Embryonic facial prominence (tissue), 1 donor: ENCODE measurements around the gene RPH3AL.

Experiments used
- DNase-seq: peaks from one replicate; pipeline ENCODE4 v3.0.0-alpha.2; 2016; ENCODE audit errors: extremely low spot score

The RPH3AL gene

DNA sequence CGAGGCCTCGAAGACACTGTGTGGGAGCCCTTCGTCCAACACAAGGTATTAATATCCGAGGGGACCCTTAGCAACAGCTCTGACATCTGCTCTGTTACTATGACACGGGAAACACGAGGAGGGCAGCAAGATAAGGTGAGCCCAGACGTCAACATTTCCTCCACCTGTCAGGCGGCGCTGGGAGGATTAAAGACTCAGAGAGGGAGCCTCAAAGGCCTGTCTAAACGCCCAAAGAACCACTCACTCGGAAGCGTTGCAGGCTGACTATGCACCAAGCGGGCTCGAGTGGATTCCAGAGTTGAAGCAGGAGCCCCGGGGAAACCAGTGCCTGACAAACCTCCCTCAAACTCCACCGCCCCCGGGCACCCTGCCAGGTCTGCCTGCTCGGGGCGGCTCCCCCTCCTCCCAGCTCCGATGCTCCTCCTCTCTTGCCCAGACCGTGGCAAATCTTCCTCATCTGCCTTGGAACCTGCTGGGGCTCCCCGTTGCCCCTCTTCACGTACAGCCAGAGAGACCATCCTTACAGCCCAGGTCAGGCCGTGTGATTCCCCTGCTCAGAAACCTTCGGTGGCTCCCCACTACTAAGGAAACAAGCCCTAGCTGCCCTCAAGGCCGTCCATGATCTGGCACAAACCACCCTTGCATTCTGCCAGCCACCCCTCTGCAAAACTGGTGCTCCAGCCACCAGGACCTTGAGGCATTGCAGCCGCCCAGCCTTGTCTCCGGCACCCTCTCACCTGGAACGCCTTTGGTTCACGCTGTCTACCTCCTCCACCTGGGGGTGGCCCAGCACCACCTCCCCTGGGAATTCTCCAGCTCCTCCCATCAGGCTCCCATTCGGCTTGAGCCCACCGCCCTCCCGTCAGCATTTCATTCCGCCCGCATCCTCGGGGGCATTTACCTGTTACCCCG is 16.2 kb downstream of the RPH3AL start:
- no peak for DNase-seq

DNA sequence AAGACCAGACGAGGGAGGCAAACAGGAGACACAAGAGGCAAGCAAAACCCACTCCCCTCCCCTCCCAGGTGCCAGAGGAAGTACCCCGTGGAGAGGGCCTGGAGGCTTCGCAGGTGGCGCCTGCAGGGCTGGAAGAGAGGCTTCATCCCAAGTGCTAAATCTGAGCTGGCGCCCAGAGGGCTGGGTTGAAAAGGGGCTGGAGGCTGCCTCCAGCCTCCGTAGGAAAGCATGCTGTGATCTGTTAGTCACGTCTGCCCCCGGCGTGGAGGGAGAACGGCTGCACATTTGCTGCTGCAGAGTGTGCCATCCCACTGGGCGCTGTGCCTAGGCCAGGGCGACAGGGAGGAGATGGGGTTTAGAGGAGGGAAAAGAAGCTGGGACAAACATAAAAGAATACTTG is 16.9 kb downstream of the RPH3AL start:
- no peak for DNase-seq

DNA sequence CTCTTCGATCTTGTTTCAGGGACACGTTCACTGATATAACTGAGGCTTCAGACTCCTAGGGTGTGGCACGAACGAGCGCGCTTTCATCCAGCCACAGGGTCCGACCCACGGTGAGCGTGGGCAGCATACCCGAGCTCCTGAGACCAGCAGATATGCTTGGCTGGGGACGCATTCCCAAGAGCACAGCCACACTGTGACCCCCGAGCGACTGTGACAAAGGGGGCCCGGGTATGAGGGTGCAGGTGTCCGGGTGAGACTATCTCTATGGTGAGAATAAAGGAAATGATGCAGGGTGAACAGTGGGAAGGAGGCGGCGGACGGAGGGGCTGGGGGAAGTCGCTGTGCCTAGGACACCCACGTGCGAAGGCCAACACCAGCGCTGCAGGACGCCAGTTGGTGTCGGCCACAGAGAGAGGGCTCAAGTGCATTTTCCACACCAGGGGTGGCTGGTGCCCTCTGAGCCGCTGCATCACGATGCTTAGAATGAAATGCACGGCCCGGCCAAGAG is 17.6 kb downstream of the RPH3AL start:
- DNase-seq = no peak

DNA sequence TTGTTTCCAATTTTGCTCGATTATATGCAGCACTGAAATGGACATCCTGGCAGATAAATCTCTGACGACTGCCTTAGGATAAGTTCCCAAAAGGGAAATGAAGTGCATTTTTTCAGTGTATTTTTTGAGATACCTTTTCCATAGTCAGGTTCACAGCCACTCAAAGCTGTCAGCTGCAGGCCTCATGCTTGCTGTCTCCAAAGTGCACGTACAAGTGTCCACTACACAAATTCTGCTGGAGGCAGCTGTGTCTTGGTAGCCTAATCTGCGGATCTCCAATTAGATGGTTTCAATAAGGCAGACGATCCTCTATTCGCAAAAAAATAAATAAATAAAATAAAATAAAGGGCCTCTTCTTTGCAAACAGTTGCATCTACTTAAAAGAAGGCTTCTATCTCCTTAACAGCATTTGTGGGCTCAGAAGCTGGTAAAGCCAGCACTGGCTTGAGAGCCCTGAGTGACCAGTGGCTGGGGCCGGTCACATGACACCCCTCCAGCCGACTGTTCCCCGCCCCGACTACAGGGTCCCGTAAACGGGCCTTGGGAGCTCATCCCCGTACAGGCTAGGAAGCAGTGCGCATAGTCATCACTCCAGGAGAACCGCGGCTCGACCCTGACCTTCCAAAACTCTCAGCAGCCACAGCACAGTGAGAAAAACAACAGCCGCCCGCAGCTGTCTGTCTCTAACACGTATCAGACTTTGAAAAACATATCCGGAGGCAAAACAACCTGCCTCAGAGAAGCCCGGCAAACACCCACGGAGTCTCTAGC is 18.8 kb downstream of the RPH3AL start:
- no peak for DNase-seq

DNA sequence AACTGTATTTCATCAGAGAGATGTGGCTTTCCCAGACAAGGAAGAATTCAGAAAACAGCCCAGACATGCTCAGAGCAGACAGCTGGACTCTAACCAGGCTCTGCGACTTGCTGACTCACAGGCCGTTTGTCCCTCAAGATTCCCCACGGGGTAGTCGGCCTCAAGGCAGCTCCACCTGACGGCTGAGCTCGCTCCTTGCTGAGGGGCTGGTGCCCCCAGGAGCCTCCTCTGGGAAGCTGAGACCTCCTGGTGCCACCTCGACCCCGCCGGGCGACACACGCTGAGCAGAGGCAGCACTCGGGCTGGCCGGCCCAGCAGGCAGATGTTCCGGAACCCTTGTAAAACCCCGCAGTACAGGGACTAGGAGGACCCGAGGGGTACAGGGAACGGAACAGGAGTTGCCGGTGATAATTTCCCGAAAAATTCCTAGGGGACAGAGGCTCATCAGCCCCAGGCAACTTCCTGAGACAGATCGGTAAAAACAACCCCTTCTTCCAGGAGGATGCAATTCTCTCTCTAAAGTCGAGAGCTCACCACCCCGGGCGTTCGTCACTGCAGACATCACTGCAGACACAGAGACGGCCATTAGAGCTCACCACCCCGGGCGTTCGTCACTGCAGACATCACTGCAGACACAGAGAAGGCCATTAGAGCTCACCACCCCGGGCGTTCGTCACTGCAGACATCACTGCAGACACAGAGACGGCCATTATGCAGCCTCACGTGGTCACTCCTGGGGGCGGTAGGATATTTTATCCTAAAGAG is 19.9 kb downstream of the RPH3AL start:
- DNase-seq = no peak

DNA sequence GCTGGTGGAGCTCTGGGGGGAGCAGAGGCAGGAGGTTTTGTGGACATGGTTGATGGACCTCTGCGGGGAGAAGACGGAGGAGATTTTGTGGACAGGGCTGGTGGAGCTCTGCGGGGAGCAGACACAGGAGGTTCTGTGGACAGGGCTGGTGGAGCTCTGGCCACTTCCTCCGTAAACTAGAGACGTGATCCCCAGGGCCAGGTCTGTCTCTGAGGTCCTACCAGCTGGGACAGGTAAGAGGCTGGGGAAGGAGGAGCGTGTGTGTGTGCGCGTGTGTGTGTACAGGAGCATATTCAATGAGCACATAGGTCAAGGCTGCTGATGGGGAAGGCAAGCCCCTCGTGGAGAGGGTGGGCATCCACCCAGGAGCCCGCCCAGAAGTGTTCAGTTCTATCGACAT is 20.6 kb downstream of the RPH3AL start:
- no peak for DNase-seq

DNA sequence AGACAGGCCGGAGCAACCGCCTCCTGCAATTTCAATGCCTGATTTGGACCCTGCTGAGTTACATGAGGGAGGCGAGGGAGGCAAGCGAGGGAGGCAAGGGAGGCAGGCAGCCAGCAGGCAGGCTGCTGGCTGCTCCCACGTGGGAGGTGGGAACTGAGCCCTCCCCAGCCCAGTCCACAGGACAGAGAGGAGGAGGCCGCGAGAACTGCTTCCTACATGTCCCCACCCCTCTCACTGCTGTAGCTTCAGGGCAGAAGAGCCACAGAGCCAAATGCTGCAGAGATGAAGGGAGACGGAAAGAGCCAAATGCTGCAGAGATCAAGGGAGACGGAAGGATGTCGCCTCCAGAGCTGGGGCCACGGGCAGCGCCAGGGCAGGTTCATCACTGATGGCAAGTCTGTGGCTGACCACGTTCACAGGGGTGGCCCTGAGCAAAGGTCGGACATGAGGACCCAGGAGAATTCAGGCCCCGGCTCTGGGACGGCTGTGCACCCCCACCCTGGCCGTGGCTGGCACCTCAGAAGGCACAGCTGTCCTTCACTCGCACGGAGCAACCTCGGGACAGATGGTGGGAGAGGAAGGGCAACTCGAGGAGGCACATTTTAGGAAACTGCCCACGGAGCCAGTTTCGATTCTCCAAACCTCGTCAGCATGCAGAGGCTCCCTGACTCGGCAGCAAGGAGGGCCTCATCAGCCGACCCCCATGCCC is 21.5 kb downstream of the RPH3AL start:
- DNase-seq = no peak

DNA sequence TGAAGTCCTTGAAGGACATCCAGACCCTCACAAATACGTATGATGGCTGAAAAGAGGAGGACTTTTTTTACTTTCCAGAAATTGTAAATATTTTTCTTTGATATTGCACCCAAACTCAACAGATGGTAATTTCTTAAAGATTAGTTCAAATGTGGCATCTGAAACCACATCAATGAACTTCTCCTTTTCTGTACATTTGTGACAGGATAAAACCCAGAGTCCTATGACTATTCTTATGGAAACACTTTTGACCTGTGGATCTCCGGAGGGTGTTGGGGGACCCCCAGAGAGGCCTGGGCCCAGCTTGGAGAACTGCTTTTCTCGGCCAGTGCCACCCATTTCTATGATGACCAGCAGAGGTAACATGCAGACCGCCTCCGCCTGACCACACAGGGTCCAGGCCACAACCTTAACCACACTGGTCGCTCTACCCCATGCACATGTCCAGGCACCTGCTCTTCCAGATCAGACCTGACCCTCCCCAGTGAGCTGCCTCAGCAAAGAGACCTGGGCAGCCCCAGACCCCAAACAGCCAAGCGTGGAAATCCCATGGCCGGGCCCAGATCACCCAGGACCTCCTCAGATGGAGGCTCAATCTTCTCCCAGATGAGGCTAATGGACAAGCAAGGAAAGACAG is 22.7 kb downstream of the RPH3AL start:
- no peak for DNase-seq

DNA sequence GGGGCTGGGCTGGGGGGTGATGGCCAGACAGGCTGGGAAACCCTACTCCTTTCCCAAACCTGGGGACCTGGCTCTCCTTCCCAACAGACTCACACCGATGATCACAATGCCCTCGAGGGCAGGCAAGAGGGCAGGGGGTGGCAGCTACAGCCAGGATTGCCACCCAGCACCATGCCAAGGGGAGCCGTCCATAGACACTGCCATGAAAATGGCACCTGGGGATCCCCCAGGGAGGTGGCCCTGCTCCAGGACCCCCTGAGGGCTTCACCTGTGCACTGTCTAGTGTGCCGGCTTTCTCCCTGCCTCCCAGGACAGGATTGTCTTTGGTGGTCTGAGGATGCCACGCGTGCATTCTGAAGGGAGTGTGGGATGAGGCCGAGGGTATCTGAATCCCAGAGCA is 24.6 kb downstream of the RPH3AL start:
- DNase-seq = no peak

DNA sequence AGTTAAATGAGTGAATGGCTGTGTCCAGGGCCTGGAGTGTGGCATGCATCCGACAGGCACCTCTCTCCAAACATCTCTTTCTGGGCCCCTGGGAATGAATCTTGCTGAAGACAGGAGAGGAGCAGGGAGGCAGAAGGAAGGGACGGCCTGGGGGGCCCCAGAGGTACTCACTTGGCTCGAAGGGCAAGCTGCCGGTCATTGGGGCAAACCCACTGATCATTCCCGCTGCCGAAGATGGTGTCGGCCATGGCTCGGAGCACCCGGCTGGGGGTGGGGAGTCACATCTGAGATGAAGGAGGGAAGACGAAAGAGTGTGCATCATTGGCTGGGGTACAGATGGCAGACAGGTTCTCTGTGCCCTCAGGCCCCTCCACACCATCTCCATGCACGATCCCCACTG is 25.3 kb downstream of the RPH3AL start:
- DNase-seq = no peak

DNA sequence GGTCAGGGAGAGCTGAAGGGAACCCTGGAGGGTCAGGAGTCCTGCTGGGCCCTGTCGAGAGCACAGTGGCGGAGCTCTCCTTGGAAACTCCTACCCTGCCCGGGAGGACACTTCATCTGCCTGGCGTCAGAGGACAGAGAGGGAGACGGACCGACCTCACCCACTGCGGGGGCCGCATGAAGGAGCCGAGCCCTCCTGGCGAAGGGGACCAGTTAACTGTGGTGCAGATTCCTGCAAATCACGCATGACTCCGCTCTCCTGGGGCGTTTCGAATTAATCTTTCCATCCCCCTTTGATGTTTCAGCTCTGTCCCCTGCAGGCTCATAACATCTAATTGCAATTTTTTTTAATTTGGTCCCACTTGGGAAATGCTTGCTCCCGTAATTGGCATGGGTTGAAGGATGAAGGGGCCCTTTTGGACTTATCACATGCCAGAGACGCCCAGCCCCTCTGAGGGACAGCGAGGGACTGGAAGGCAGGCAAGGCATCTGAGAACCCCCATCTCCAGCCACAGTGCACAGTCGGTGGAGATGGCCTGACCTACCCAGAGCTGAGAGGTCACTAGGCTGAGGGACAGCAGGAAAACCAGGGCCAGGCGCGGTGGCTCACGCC is 26.5 kb downstream of the RPH3AL start:
- DNase-seq = no peak

DNA sequence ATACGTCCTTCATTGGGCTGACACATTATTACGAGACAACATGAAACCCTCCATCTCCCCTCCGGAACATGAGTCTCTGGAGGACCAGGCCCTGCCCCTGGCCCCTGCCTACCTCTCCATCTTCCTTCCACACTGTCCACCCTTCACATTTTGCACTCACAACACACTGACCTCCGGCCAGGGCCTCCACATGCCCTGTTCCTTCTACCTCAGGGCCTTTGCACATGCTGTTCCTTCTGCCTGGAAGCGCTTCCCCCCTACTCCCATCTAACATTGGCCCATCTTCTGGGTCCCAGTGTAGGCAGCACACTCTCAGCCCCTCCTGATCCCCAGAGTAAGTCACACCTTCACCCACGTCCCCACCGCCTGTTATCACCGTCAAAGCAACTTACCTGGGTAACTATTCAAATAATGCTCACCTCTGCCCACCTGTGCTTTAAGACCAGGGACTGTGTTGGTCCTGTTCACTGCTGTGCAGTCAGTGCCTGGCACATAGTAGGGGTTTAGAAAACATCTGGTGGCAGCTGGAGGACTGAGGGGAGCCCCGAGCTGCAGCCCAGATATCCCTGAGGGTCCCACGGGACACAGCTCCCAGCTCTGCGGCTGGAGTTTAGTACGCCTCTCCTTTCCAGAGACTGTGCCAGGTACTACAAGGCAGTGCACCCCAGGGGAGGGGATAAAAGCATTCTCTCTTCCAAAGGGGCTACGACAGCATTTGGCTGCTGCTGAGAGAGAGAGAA is 27.2 kb downstream of the RPH3AL start:
- DNase-seq = no peak

DNA sequence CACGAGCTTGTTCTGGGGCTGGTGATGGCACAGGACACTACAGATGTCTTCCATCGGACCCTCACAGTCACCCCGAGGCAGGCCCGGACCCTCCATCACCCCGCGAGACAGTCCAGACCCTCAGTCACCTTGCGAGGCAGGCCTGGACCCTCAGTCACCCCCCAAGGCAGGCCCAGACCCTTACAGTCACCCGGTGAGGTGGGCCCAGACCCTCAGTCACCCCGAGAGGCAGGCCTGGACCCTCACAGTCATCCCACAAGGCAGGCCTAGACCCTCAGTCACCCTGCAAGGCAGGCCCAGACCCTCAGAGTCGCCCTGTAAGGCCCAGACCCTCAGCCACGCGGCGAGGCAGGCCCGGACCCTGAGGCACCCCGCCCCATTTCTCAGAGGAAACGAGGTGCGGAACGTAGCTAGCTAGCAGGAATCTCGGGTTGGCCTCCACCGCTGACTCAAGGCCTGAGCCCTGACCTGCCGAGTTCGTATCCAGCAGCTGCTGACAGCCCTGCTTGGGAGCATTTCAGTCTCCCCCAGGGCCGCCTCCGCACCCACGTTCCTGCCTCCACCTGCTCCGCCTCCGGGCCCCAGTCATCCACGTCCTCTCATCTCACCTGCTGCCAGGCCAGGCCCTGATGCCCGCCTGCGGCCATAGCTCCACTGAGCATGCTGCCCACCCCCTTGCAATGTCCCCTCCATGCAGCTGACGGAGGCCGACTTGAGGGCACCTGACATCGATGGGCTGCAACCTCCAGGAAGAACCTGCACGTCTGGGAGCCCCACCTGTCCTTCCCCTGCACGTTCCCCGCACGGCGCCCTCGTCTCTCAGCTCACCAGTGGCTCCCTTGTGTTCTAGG is 28.7 kb downstream of the RPH3AL start:
- DNase-seq = no peak

DNA sequence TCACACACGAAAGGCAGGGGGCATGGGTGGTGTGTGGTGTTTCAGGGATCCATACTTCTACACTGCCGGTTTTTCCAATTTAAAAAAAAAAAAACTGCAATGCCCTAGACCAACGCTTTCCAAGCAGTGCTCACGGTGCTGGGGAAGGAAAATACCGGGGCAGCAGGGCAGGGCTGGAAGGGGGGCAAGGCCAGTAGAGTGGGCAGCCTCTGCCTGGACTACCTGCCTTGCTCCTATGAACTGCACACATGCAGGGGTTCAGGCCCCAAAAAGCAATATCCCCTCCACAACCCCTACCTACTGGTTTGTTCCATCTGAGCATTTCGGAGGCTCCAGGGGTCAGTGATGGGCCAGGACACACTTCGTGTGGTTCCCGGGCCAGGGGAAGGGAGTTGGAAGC is 29.4 kb downstream of the RPH3AL start:
- no peak for DNase-seq

DNA sequence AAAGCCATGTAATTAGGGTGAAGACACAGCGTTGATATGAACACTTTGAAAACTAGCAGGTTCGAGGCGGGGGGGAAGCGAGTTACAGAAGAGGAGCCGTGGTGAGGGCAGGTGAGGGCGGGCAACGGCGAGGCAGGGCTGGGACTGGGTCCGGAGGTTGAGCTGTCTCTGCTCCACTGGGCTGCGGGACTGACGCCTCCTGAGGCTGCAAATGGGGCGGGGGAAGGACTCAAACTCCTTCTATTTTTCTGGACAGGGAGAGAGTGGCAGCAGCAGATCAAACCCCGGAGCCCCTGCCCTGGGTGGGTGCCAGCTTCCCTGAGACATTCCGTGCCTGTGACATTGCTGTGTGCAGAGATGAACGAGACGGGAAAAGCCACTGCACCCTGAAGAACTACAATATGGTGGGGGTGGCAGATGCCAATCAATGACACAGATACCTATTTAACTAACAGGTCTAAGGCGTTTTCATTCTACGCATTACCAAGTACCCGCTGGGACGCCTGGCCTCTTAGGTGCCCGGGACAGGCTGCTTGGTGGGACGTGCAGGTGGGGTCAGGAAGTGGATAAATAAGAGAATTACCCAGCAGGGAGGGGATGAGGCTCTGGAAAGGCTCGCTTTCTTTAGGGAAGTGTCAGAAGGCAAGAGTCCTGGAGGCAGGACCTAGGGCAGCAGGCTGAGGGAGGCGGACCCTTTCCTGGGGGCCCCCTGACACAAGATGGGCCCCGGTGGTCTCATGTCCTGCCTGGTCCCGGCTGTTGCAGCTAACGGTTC is 30.4 kb downstream of the RPH3AL start:
- no peak for DNase-seq

DNA sequence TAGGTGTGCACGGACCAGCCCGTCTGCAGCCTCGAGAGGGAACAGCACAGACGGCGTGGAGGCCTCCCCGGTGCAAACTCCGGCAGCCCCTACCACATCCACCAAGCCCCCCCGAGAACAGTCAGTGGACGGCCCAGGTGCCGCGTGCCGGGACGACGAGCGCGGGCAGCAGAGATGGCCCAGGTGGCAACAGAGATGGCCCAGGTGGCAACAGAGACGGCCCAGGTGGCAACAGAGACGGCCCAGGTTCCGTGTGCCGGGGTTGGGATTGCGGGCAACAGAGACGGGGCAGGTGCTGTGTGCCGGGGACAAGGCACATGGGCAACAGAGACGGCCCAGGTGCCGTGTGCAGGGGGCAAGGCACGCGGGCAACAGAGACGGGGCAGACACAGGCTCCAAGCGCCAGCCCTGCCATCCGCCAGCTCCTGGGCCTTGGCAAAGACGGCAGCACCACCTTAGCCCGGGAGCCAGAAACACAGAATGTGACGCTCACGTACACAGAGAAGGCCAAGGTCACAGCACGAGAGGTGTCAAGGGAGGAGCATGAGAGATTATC is 31.1 kb downstream of the RPH3AL start:
- no peak for DNase-seq

DNA sequence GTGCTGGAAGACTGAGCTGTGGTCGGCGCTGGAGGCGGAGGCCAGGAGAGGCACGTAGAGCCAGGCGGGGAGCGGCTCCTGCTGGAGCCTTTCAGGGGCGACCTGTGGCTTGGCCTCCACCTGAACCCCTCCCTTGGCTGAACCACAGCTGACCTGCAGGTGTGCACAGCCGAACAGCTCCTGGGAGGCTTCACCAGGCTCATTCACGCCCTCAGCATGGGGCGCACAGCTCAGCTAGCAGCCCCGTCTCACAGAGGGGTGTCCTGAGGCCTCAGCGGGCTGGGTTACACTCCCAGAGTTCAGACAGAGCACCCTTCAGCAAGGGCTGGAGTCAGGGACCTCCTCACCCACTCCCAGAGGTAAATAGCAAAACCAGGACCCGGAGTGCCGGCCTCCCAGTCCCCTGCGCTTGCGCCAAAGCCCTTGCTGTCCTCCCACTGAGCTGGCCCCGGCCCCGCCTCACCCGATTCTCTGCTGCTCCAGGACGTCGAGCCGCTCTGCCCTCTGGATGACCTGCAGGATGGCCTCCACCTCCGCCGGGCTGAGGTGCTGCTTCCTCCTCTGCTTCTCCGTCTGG is 31.7 kb downstream of the RPH3AL start:
- DNase-seq = no peak
